ENCODE data around the gene SEPTIN12.

SEPTIN12 gene

DNA sequence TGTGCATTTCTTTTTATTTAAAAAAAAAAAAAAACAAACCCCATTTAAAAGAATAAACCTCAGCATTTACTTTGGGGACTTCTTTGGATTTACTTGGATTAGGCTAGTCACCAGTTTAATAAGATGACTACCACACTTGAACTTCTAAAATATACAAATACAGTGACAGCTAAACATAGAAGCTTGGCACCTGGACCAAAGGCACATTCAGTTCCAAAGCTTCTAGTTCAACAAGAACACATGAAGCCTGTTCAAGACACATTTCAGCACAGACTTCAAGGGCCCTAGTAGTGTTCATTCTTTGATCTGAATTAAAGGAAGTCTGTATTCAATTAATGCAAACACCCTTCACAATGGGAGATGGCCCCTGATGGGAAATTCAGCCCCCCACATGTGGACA is 25.9 kb upstream of the SEPTIN12 start:
- no peak overlapping the region for H3K4me3 ChIP-seq (ENCODE audit: low read depth, low read length)
- TF ChIP-seq, protein P1, sequence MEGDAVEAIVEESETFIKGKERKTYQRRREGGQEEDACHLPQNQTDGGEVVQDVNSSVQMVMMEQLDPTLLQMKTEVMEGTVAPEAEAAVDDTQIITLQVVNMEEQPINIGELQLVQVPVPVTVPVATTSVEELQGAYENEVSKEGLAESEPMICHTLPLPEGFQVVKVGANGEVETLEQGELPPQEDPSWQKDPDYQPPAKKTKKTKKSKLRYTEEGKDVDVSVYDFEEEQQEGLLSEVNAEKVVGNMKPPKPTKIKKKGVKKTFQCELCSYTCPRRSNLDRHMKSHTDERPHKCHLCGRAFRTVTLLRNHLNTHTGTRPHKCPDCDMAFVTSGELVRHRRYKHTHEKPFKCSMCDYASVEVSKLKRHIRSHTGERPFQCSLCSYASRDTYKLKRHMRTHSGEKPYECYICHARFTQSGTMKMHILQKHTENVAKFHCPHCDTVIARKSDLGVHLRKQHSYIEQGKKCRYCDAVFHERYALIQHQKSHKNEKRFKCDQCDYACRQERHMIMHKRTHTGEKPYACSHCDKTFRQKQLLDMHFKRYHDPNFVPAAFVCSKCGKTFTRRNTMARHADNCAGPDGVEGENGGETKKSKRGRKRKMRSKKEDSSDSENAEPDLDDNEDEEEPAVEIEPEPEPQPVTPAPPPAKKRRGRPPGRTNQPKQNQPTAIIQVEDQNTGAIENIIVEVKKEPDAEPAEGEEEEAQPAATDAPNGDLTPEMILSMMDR (IDR thresholded peaks at IDR 0.05; ENCODE audit: insufficient read depth, low read depth, low read length, missing control alignments), result no peak
- DNase-seq (ENCODE audit: low read depth), result no peak

DNA sequence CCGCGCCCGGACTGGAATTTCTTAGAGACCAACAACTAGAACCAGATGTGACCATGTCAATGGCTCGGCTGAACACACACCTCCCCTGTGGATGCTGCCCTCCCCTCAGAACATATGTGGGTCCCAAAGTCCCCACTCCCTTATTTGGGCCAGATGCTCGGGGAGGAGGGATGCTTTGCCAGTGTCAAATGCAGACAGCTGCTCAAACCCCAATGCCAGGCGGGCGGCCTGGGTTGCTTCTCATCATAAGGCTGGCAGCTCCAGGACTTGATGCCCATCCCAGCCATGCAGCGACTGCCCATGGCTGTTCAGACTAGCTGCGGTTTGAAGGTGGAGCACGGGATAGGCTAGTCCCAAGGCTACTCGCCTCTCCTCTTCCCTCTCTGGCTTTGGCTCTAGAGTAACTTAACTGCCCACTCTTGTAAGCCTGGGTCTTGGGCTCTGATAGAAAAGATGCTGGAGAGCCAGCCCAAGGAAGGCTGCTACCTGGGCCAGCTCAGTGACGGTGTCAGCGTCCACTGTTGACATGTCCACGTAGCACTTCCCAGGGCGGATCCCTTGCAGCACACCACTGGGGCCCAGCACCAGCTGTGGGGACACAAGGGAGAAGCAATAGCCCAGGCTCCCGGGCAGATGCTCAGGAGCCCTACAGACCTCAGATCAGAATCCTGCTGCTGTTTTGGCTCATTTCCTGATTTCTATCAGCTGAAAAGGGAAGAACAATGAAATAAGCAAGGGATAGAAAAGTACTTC is 25.3 kb upstream of the SEPTIN12 start:
- no peak overlapping the region for H3K4me3 ChIP-seq (ENCODE audit: low read depth, low read length)
- TF ChIP-seq, protein P1 (IDR thresholded peaks at IDR 0.05; ENCODE audit: insufficient read depth, low read depth, low read length, missing control alignments), result no peak
- no peak for DNase-seq (ENCODE audit: low read depth)

DNA sequence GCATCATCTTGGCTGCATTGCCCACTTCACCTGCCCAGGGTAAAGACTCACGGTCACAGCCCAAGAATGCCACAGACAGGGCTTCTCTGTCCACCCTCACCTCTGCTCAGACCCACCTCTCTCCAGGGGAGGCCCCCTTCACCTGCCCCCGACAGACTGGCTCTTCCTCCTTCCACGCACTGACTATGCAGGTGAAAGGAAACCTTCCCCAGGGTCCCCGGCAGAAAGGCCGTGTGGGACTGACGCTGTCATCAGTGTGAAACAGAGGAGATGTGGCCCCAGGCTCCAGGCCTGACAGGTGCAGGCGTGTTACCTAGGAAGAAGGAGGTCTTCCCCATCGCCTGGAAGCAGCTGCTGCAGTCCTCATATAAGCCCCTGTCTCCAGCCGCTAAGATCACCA is 23.6 kb upstream of the SEPTIN12 start:
- no peak overlapping the region for H3K4me3 ChIP-seq (ENCODE audit: low read depth, low read length)
- DNase-seq (ENCODE audit: low read depth), result no peak
- TF ChIP-seq, protein P1 (IDR thresholded peaks at IDR 0.05; ENCODE audit: insufficient read depth, low read depth, low read length, missing control alignments), result no peak

DNA sequence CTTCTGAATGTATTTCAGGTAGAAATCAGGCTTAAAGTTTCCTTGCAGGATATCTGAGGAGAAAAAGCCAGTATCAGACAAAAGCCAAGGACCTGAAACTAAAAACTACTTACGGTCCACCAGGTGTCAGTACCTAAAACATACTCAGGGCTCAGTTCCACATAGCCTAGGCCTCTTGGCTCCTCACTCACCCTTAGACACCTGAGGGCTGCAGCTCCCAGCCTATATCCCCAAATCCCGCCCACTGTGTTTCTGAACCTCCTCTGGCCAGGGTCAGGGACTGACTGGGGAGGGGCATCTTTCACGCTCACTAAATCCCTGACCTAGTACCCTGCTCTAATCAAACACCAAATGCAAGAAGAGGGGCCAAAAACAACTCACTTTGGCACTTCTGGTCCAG is 23.1 kb upstream of the SEPTIN12 start:
- TF ChIP-seq, protein P1 (IDR thresholded peaks at IDR 0.05; ENCODE audit: insufficient read depth, low read depth, low read length, missing control alignments), result no peak
- no peak overlapping the region for H3K4me3 ChIP-seq (ENCODE audit: low read depth, low read length)
- DNase-seq (ENCODE audit: low read depth), result no peak

DNA sequence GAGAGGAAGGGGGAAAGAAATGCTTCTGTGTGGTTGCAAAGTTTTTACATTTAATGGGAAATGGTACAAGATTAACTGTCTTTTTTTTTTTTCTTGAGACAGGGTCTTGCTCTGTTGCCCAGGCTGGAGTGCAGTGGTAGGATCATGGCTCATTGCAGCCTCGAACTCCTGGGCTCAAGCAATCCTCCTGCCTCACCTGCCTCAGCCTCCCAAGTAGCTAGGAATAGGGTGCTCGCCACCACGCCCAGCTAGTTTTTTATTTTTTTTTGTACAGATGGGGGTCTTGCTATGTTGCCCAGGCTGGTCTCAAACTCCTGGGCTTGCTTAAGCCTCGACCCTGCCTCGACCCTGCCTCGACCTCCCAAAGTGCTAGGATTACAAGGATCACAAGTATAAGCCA is 18.1 kb upstream of the SEPTIN12 start:
- H3K4me3 ChIP-seq (ENCODE audit: low read depth, low read length), result no peak overlapping the region
- no peak for DNase-seq (ENCODE audit: low read depth)
- TF ChIP-seq, protein P1 (IDR thresholded peaks at IDR 0.05; ENCODE audit: insufficient read depth, low read depth, low read length, missing control alignments), result no peak

DNA sequence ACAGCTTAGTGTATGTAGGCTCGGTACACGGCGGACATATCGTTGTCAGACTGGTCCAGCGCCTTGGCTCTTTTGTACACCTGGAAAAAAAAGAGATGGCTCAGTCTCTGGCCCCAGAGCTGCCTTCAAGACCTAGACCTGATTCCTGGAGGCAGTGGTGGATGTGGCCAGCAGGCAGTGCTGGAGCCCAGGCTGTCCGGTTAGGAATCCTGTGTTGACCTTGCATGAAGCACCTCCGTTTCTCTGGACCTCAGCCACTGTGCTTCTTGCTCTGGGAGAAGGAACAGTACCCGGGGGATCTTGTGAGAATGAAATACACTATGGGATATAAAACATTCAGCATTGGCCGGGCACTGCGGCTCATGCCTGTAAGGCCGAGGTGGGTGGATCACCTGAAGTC is 17.1 kb upstream of the SEPTIN12 start:
- TF ChIP-seq, protein P1 (IDR thresholded peaks at IDR 0.05; ENCODE audit: insufficient read depth, low read depth, low read length, missing control alignments), result no peak
- H3K4me3 ChIP-seq (ENCODE audit: low read depth, low read length), result no peak overlapping the region
- DNase-seq (ENCODE audit: low read depth), result no peak
